ENCODE measurements around the gene GRK5. TPM values are rescaled to one million over a fixed set of nuclear protein-coding genes. Genes with fewer than 3 reads are reported as not detected.

GRK5 gene
- total and polyA plus RNA-seq, 8 donors, result 10.9 to 95.9 (median 34.0) TPM

DNA sequence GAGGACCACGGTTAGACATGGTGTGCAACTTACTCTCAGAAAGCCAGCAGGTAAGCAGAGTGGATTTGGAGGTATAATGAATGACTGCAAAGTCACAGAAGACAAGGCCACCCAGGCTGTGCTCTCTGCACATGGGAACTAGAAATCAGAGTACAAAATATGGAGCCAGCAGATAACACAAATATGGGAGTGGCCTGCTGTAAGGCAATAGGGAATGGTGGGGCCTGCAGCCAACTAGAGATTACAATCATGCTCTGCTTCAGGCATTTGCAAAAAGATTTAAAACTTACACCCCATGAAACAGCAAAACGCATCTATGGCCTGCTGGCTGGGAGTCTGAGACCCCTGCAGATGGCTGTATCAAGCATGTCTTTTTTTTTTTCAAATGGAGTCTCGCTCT, 288.2 kb downstream of the GRK5 start:
- Histone ChIP-seq H3K4me1 (peaks cover 8 to 56% (median 33%) of the 10 kb centered on the region in 4 donors), H3K9me3 (no peaks in the 10 kb centered on the region), H3K36me3 (no peaks in the 10 kb centered on the region), H3K27me3 (no peaks in the 10 kb centered on the region), H3K27ac (peak overlapping the region in 3 of 5 donors; percentile 1 to 49 (median 30)), H3K4me3 (no peak overlapping the region)
- no peak for DNase-seq
- TF ChIP-seq EP300 (IDR thresholded peaks at IDR 0.05) (no peak), POLR2A (IDR thresholded peaks at IDR 0.05) (no peak), POLR2AphosphoS5 (IDR thresholded peaks at IDR 0.05) (no peak)
- TF ChIP-seq, protein P1, sequence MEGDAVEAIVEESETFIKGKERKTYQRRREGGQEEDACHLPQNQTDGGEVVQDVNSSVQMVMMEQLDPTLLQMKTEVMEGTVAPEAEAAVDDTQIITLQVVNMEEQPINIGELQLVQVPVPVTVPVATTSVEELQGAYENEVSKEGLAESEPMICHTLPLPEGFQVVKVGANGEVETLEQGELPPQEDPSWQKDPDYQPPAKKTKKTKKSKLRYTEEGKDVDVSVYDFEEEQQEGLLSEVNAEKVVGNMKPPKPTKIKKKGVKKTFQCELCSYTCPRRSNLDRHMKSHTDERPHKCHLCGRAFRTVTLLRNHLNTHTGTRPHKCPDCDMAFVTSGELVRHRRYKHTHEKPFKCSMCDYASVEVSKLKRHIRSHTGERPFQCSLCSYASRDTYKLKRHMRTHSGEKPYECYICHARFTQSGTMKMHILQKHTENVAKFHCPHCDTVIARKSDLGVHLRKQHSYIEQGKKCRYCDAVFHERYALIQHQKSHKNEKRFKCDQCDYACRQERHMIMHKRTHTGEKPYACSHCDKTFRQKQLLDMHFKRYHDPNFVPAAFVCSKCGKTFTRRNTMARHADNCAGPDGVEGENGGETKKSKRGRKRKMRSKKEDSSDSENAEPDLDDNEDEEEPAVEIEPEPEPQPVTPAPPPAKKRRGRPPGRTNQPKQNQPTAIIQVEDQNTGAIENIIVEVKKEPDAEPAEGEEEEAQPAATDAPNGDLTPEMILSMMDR (IDR thresholded peaks at IDR 0.05), result no peak
- intact Hi-C loops (cut with DNase I; ENCODE audit: low total_unique reads), result no loop called here
- 78 to 95% (median 90%) methylated on average over 2 to 3 of the region's 3 CpGs for WGBS, 5 donors

DNA sequence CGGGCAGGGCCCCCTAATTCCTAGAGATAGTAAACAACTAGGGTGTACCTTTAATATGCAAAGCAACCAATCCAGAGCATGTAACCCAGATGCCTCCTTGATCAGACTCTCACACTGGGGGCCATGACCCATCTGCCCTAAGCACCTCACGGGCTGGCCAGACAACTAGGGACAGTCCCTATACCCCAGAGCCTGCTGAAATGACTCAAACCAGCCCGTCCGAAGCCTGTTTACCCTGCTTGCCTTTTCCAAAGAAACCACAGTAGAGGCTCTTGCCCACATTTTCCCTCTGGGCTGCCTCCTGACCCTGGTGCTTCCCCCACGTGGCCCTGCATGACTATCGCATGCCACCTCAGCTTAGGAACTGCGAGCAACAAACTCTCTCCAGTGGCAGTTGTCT, 288.9 kb downstream of the GRK5 start:
- Histone ChIP-seq H3K4me3 (no peak overlapping the region), H3K27ac (peak overlapping the region in 2 of 5 donors; percentile 4 to 28), H3K36me3 (no peaks in the 10 kb centered on the region), H3K9me3 (no peaks in the 10 kb centered on the region), H3K27me3 (no peaks in the 10 kb centered on the region), H3K4me1 (peaks cover 8 to 59% (median 35%) of the 10 kb centered on the region in 4 donors)
- no peak for DNase-seq
- TF ChIP-seq, protein P1 (IDR thresholded peaks at IDR 0.05), result no peak
- TF ChIP-seq POLR2A (IDR thresholded peaks at IDR 0.05), result no peak
- intact Hi-C loops (cut with DNase I; ENCODE audit: low total_unique reads), result no loop called here
- WGBS, 5 donors, result 69 to 88% (median 84%) methylated on average over 7 of the region's 7 CpGs

GRCh38 chr10:119497243-119497642, 289.9 kb downstream of the GRK5 start:
- Histone ChIP-seq H3K36me3 (no peaks in the 10 kb centered on the region), H3K4me3 (no peak overlapping the region), H3K4me1 (peaks cover 8 to 56% (median 35%) of the 10 kb centered on the region in 4 donors), H3K27me3 (no peaks in the 10 kb centered on the region), H3K9me3 (no peaks in the 10 kb centered on the region), H3K27ac (peak overlapping the region in 1 of 5 donors; percentile 24)
- intact Hi-C loops (cut with DNase I; ENCODE audit: low total_unique reads), result no loop called here
- 60 to 86% (median 68%) methylated on average over 9 of the region's 9 CpGs for WGBS, 5 donors
- TF ChIP-seq POLR2A (IDR thresholded peaks at IDR 0.05) (no peak), EP300 (IDR thresholded peaks at IDR 0.05) (no peak), POLR2AphosphoS5 (IDR thresholded peaks at IDR 0.05) (no peak)
- TF ChIP-seq, protein P1 (IDR thresholded peaks at IDR 0.05), result no peak
- no peak for DNase-seq

GRCh38 chr10:119498889-119499676, 291.7 kb downstream of the GRK5 start:
- 28 to 60% (median 39%) methylated on average over 11 of the region's 11 CpGs for WGBS, 5 donors
- peak; percentile 41 to 73 for DNase-seq
- H3K4me1 ChIP-seq, result peaks cover 8 to 43% (median 30%) of the 10 kb centered on the region in 4 donors
- no peak overlapping the region for H3K4me3 ChIP-seq
- no peaks in the 10 kb centered on the region for H3K27me3 ChIP-seq
- intact Hi-C loops (cut with DNase I; ENCODE audit: low total_unique reads), result no loop called here
- peaks cover 0 to 13% (median 8%) of the 10 kb centered on the region in 4 donors for H3K36me3 ChIP-seq
- no peaks in the 10 kb centered on the region for H3K9me3 ChIP-seq
- TF ChIP-seq, protein P1 (IDR thresholded peaks at IDR 0.05), result no peak
- TF ChIP-seq POLR2A (IDR thresholded peaks at IDR 0.05), result no peak
- TF ChIP-seq POLR2AphosphoS5 (IDR thresholded peaks at IDR 0.05), result no peak
- TF ChIP-seq EP300 (IDR thresholded peaks at IDR 0.05), result no peak
- peak overlapping the region; percentile 6 to 70 (median 43) for H3K27ac ChIP-seq
